Measurements from ENCODE around the gene PRDM11.

Gene PRDM11

DNA sequence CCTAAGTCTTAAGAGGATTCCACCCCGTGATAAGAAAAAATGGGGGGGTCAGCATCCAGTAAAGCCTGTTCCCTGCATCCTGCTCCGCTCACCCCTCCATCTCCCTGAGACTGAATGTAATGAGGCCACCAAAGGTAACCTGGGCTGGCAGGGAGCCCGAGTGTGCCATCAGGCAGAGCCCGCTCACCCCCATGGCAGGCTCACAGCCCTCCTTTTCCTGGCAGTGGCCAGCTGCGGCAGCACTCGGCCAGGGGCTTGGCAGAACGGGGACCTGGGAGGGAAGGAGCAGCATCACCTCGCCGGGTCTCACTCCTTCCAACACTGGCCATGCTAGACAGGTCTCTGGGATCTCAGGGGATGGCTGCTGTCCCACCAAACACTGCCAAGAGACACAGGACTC is 64.4 kb downstream of the PRDM11 start:
- Histone ChIP-seq H3K4me1 (ENCODE audit: insufficient read depth, low read length, severe bottlenecking) (no peaks in the 10 kb centered on the region), H4K20me1 (ENCODE audit: insufficient read depth, low read length) (no peaks in the 10 kb centered on the region), H3K4me2 (ENCODE audit: low read length) (no peak overlapping the region), H2AFZ (ENCODE audit: low read length) (no peak overlapping the region), H3K4me3 (ENCODE audit: low read depth, low read length, poor library complexity, severe bottlenecking) (no peak overlapping the region), H3K36me3 (ENCODE audit: insufficient read depth, low read length) (no peaks in the 10 kb centered on the region), H3K27ac (ENCODE audit: low read depth, low read length, poor library complexity, severe bottlenecking) (no peak overlapping the region), H3K9me2 (ENCODE audit: low read depth, low read length) (no peaks in the 10 kb centered on the region), H3K79me2 (ENCODE audit: insufficient read depth, low read length) (no peaks in the 10 kb centered on the region), H3K9me3 (ENCODE audit: low read length) (no peaks in the 10 kb centered on the region), H3K27me3 (ENCODE audit: insufficient read depth, low read length) (no peaks in the 10 kb centered on the region), H3K9ac (ENCODE audit: low read length) (no peak overlapping the region), H3F3A (ENCODE audit: insufficient read depth, low read length) (no peaks in the 10 kb centered on the region)
- TF ChIP-seq, protein P1, sequence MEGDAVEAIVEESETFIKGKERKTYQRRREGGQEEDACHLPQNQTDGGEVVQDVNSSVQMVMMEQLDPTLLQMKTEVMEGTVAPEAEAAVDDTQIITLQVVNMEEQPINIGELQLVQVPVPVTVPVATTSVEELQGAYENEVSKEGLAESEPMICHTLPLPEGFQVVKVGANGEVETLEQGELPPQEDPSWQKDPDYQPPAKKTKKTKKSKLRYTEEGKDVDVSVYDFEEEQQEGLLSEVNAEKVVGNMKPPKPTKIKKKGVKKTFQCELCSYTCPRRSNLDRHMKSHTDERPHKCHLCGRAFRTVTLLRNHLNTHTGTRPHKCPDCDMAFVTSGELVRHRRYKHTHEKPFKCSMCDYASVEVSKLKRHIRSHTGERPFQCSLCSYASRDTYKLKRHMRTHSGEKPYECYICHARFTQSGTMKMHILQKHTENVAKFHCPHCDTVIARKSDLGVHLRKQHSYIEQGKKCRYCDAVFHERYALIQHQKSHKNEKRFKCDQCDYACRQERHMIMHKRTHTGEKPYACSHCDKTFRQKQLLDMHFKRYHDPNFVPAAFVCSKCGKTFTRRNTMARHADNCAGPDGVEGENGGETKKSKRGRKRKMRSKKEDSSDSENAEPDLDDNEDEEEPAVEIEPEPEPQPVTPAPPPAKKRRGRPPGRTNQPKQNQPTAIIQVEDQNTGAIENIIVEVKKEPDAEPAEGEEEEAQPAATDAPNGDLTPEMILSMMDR (IDR thresholded peaks at IDR 0.05; ENCODE audit: low read length): no peak
- no peak for TF ChIP-seq EZH2 (IDR thresholded peaks at IDR 0.05; ENCODE audit: borderline replicate concordance, low read length)

DNA sequence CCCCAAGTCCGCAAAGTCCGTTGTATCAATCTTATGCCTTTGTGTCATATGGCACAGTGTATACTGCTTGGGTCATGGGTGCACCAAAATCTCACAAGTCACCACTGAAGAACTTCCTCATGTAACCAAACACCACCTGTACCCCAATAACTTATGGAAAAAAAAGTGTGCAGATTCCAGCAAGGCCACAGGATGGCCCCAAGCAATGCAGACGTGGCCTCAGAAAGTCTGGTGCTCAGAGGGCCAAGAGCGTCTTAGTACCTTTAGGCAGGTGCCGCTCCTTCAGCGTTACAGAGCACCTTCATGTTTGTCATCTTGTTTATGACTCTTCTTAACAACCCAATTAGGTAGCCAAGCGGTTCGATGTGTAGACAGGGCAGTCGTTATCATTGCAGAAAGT is 65.3 kb downstream of the PRDM11 start:
- Histone ChIP-seq H3K9ac (ENCODE audit: low read length) (no peak overlapping the region), H3K79me2 (ENCODE audit: insufficient read depth, low read length) (no peaks in the 10 kb centered on the region), H3K9me3 (ENCODE audit: low read length) (no peaks in the 10 kb centered on the region), H3K27me3 (ENCODE audit: insufficient read depth, low read length) (no peaks in the 10 kb centered on the region), H4K20me1 (ENCODE audit: insufficient read depth, low read length) (no peaks in the 10 kb centered on the region), H3K27ac (ENCODE audit: low read depth, low read length, poor library complexity, severe bottlenecking) (no peak overlapping the region), H3K4me3 (ENCODE audit: low read depth, low read length, poor library complexity, severe bottlenecking) (no peak overlapping the region), H3K36me3 (ENCODE audit: insufficient read depth, low read length) (no peaks in the 10 kb centered on the region), H3K4me2 (ENCODE audit: low read length) (no peak overlapping the region), H3K4me1 (ENCODE audit: insufficient read depth, low read length, severe bottlenecking) (no peaks in the 10 kb centered on the region), H3K9me2 (ENCODE audit: low read depth, low read length) (no peaks in the 10 kb centered on the region), H2AFZ (ENCODE audit: low read length) (no peak overlapping the region), H3F3A (ENCODE audit: insufficient read depth, low read length) (no peaks in the 10 kb centered on the region)
- TF ChIP-seq, protein P1 (IDR thresholded peaks at IDR 0.05; ENCODE audit: low read length): no peak
- TF ChIP-seq EZH2 (IDR thresholded peaks at IDR 0.05; ENCODE audit: borderline replicate concordance, low read length): no peak

DNA sequence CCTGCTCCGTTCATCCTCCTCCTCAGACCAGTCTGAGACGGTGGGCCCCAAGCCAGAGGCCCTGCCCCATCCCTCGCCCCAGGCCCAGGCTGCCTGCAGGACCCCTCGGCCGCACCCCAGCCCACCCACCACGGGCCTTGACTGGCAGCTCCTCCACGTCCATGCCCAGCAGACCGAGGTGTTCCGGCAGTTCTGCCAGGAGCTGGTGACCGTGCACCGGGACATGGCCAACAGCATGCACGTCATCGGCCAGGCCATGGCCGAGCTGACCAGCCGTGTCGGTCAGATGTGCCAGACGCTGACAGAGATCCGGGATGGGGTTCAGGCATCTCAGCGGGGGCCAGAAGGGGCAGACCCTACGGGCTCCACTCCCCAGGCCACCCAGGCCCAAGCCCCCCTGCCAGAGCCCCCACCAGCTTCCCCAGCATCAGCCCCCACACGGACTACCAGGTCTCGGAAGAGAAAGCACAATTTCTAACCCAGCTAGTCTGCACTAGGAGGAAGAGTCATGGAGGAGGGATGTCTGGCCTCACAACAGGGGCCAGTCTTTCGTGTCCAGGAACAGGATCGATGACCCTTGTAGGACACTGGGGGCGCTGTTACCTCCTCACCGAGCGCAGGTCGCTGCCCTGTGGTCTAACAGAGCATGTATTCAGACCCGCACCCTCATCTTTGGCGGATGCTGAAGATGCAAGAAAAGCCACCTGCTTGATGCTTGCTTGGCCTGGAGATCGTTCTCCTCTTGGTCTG is 66.3 kb downstream of the PRDM11 start:
- H3K27me3 ChIP-seq (ENCODE audit: insufficient read depth, low read length): no peaks in the 10 kb centered on the region
- no peaks in the 10 kb centered on the region for H3K9me3 ChIP-seq (ENCODE audit: low read length)
- no peak overlapping the region for H3K4me2 ChIP-seq (ENCODE audit: low read length)
- H3K9ac ChIP-seq (ENCODE audit: low read length): no peak overlapping the region
- TF ChIP-seq, protein P1 (IDR thresholded peaks at IDR 0.05; ENCODE audit: low read length): no peak
- TF ChIP-seq EZH2 (IDR thresholded peaks at IDR 0.05; ENCODE audit: borderline replicate concordance, low read length): no peak
- no peak overlapping the region for H3K4me3 ChIP-seq (ENCODE audit: low read depth, low read length, poor library complexity, severe bottlenecking)
- no peak overlapping the region for H3K27ac ChIP-seq (ENCODE audit: low read depth, low read length, poor library complexity, severe bottlenecking)
- H3K4me1 ChIP-seq (ENCODE audit: insufficient read depth, low read length, severe bottlenecking): no peaks in the 10 kb centered on the region
- no peaks in the 10 kb centered on the region for H3K79me2 ChIP-seq (ENCODE audit: insufficient read depth, low read length)
- H4K20me1 ChIP-seq (ENCODE audit: insufficient read depth, low read length): no peaks in the 10 kb centered on the region
- H3K9me2 ChIP-seq (ENCODE audit: low read depth, low read length): no peaks in the 10 kb centered on the region
- H2AFZ ChIP-seq (ENCODE audit: low read length): no peak overlapping the region
- no peaks in the 10 kb centered on the region for H3F3A ChIP-seq (ENCODE audit: insufficient read depth, low read length)
- H3K36me3 ChIP-seq (ENCODE audit: insufficient read depth, low read length): no peaks in the 10 kb centered on the region

Measured in OCI-LY1 (cell line).